GM21381 (cell line): ENCODE measurements around the gene TMEM138.
A peak's percentile ranks its signal among the peaks of the same experiment; 100 is the strongest.

Experiments used
- ATAC-seq: cut with Tn5 transposase; IDR thresholded peaks from one replicate; pipeline ENCODE4 v1.9.1; 2021; ENCODE audit warnings: mild to moderate bottlenecking, moderate library complexity; ENCODE audit not compliant: unreplicated experiment

The TMEM138 gene

GRCh38 chr11:61341706-61342105 is 20.5 kb upstream of the TMEM138 start:
- ATAC-seq = no peak

GRCh38 chr11:61342207-61342803 is 19.9 kb upstream of the TMEM138 start:
- no peak for ATAC-seq

- ATAC-seq = no peak
Observed at GRCh38 chr11:61343792-61344745, 18.1 kb upstream of the TMEM138 start.

- no peak for ATAC-seq
Observed at GRCh38 chr11:61345170-61345610, 17.0 kb upstream of the TMEM138 start.

GRCh38 chr11:61345954-61346843 is 16.0 kb upstream of the TMEM138 start:
- ATAC-seq = no peak

- ATAC-seq = no peak
Observed at GRCh38 chr11:61347916-61348461, 14.2 kb upstream of the TMEM138 start.

- no peak for ATAC-seq
Observed at GRCh38 chr11:61349189-61349751, 12.9 kb upstream of the TMEM138 start.

- no peak for ATAC-seq
Observed at GRCh38 chr11:61349916-61350315, 12.3 kb upstream of the TMEM138 start.

- no peak for ATAC-seq
Observed at GRCh38 chr11:61350336-61350735, 11.8 kb upstream of the TMEM138 start.

GRCh38 chr11:61350803-61351202 is 11.4 kb upstream of the TMEM138 start:
- no peak for ATAC-seq

GRCh38 chr11:61352038-61352437 is 10.1 kb upstream of the TMEM138 start:
- ATAC-seq = no peak

GRCh38 chr11:61353131-61354067 is 8.8 kb upstream of the TMEM138 start:
- no peak for ATAC-seq

GRCh38 chr11:61354208-61354607 is 8.0 kb upstream of the TMEM138 start:
- ATAC-seq = no peak

GRCh38 chr11:61356706-61357105 is 5.5 kb upstream of the TMEM138 start:
- ATAC-seq = no peak

- ATAC-seq = peak; percentile 44
Observed at GRCh38 chr11:61357233-61357893, 4.8 kb upstream of the TMEM138 start.

- no peak for ATAC-seq
Observed at GRCh38 chr11:61357894-61358239, 4.3 kb upstream of the TMEM138 start.

GRCh38 chr11:61358566-61358965 is 3.6 kb upstream of the TMEM138 start:
- ATAC-seq = no peak

- no peak for ATAC-seq
Observed at GRCh38 chr11:61359516-61359915, 2.7 kb upstream of the TMEM138 start.

- no peak for ATAC-seq
Observed at GRCh38 chr11:61361237-61361740, 885 bp upstream of the TMEM138 start.
